ENCODE data around the gene CHAD.

CHAD gene

GRCh38 chr17:50498021-50498874 lies 29.6 kb upstream of the CHAD start:
- no peak for ATAC-seq

DNA sequence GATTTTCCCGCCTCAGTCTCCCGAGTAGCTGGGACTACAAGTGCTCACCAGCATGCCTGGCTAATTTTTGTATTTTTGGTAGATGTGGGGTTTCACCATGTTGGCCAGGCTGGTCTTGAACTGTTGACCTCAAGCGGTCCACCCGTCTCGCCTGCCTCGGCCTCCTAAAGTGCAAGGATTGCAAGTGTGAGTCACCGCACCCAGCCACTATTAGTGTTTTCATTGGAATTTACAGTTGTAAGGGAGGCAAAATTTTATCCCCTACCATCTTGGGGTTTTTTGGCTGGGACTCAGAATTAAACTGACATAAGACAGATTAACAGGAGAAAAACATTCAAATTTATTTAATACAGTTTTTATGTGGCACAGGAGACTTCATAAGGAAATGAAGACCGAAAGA lies 27.2 kb upstream of the CHAD start:
- ATAC-seq: peak; percentile 69
- TF ChIP-seq RARB (CRISPR knock-in tag; IDR thresholded peaks at IDR 0.05): no peak
- TF ChIP-seq, protein P1, sequence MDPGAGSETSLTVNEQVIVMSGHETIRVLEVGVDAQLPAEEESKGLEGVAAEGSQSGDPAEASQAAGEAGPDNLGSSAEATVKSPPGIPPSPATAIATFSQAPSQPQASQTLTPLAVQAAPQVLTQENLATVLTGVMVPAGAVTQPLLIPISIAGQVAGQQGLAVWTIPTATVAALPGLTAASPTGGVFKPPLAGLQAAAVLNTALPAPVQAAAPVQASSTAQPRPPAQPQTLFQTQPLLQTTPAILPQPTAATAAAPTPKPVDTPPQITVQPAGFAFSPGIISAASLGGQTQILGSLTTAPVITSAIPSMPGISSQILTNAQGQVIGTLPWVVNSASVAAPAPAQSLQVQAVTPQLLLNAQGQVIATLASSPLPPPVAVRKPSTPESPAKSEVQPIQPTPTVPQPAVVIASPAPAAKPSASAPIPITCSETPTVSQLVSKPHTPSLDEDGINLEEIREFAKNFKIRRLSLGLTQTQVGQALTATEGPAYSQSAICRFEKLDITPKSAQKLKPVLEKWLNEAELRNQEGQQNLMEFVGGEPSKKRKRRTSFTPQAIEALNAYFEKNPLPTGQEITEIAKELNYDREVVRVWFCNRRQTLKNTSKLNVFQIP (CRISPR knock-in tag; IDR thresholded peaks at IDR 0.05; ENCODE audit: borderline replicate concordance, low read depth): no peak
- TF ChIP-seq CREB5 (CRISPR knock-in tag; IDR thresholded peaks at IDR 0.05; ENCODE audit: low read depth): no peak
- TF ChIP-seq ZFP30 (CRISPR knock-in tag; IDR thresholded peaks at IDR 0.05): no peak
- no peak for TF ChIP-seq BACH2 (CRISPR knock-in tag; IDR thresholded peaks at IDR 0.05; ENCODE audit: borderline replicate concordance)
- no peak for TF ChIP-seq ZFP3 (CRISPR knock-in tag; IDR thresholded peaks at IDR 0.05)
- TF ChIP-seq, protein P2, sequence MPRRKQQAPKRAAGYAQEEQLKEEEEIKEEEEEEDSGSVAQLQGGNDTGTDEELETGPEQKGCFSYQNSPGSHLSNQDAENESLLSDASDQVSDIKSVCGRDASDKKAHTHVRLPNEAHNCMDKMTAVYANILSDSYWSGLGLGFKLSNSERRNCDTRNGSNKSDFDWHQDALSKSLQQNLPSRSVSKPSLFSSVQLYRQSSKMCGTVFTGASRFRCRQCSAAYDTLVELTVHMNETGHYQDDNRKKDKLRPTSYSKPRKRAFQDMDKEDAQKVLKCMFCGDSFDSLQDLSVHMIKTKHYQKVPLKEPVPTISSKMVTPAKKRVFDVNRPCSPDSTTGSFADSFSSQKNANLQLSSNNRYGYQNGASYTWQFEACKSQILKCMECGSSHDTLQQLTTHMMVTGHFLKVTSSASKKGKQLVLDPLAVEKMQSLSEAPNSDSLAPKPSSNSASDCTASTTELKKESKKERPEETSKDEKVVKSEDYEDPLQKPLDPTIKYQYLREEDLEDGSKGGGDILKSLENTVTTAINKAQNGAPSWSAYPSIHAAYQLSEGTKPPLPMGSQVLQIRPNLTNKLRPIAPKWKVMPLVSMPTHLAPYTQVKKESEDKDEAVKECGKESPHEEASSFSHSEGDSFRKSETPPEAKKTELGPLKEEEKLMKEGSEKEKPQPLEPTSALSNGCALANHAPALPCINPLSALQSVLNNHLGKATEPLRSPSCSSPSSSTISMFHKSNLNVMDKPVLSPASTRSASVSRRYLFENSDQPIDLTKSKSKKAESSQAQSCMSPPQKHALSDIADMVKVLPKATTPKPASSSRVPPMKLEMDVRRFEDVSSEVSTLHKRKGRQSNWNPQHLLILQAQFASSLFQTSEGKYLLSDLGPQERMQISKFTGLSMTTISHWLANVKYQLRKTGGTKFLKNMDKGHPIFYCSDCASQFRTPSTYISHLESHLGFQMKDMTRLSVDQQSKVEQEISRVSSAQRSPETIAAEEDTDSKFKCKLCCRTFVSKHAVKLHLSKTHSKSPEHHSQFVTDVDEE (CRISPR knock-in tag; IDR thresholded peaks at IDR 0.05): no peak
- no peak for TF ChIP-seq GLIS3 (CRISPR knock-in tag; IDR thresholded peaks at IDR 0.05)
- TF ChIP-seq TOX (CRISPR knock-in tag; IDR thresholded peaks at IDR 0.05; ENCODE audit: borderline replicate concordance): no peak
- no peak for TF ChIP-seq ZNF8 (CRISPR knock-in tag; IDR thresholded peaks at IDR 0.05)
- TF ChIP-seq ZNF565 (CRISPR knock-in tag; conservative IDR thresholded peaks at IDR 0.05; ENCODE audit: low read depth): no peak
- TF ChIP-seq CSDC2 (CRISPR knock-in tag; IDR thresholded peaks at IDR 0.05): no peak
- TF ChIP-seq, protein P3, sequence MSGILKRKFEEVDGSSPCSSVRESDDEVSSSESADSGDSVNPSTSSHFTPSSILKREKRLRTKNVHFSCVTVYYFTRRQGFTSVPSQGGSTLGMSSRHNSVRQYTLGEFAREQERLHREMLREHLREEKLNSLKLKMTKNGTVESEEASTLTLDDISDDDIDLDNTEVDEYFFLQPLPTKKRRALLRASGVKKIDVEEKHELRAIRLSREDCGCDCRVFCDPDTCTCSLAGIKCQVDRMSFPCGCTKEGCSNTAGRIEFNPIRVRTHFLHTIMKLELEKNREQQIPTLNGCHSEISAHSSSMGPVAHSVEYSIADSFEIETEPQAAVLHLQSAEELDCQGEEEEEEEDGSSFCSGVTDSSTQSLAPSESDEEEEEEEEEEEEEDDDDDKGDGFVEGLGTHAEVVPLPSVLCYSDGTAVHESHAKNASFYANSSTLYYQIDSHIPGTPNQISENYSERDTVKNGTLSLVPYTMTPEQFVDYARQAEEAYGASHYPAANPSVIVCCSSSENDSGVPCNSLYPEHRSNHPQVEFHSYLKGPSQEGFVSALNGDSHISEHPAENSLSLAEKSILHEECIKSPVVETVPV (CRISPR knock-in tag; IDR thresholded peaks at IDR 0.05): no peak
- no peak for TF ChIP-seq ISL1 (CRISPR knock-in tag; IDR thresholded peaks at IDR 0.05)

More at GRCh38 chr17:50498021-50498874, 29.6 kb upstream of the CHAD start:
- TF ChIP-seq RARB (CRISPR knock-in tag; IDR thresholded peaks at IDR 0.05) (no peak), BACH2 (CRISPR knock-in tag; IDR thresholded peaks at IDR 0.05; ENCODE audit: borderline replicate concordance) (no peak), ISL1 (CRISPR knock-in tag; IDR thresholded peaks at IDR 0.05) (no peak), ZNF70 (CRISPR knock-in tag; IDR thresholded peaks at IDR 0.05) (no peak), OSR1 (CRISPR knock-in tag; IDR thresholded peaks at IDR 0.05) (no peak), TCF4 (CRISPR knock-in tag; IDR thresholded peaks at IDR 0.05; ENCODE audit: borderline replicate concordance) (no peak), CREB5 (CRISPR knock-in tag; IDR thresholded peaks at IDR 0.05; ENCODE audit: low read depth) (no peak)
- TF ChIP-seq, protein P1 (CRISPR knock-in tag; IDR thresholded peaks at IDR 0.05; ENCODE audit: borderline replicate concordance, low read depth): no peak
- TF ChIP-seq, protein P2 (CRISPR knock-in tag; IDR thresholded peaks at IDR 0.05): no peak
- TF ChIP-seq, protein P4, sequence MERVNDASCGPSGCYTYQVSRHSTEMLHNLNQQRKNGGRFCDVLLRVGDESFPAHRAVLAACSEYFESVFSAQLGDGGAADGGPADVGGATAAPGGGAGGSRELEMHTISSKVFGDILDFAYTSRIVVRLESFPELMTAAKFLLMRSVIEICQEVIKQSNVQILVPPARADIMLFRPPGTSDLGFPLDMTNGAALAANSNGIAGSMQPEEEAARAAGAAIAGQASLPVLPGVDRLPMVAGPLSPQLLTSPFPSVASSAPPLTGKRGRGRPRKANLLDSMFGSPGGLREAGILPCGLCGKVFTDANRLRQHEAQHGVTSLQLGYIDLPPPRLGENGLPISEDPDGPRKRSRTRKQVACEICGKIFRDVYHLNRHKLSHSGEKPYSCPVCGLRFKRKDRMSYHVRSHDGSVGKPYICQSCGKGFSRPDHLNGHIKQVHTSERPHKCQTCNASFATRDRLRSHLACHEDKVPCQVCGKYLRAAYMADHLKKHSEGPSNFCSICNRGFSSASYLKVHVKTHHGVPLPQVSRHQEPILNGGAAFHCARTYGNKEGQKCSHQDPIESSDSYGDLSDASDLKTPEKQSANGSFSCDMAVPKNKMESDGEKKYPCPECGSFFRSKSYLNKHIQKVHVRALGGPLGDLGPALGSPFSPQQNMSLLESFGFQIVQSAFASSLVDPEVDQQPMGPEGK (CRISPR knock-in tag; IDR thresholded peaks at IDR 0.05; ENCODE audit: borderline replicate concordance): no peak

Measured in SK-N-SH treated with all-trans-retinoic acid at 6 μM for 48 hours (cell line).